Urothelium cell line (cell line): ENCODE data around the gene KCNK15.
"Not testable (repeated sequence)": the region's sequence is repeated elsewhere in the genome, so short reads cannot be mapped to it uniquely, and the experiment has no call there.

Source experiments
- DNase-seq: peaks from one replicate; pipeline ENCODE4 v3.0.0; 2011; ENCODE audit warnings: low spot score, mixed read lengths
- FAIRE-seq: peaks from 2 replicates; lab custom pipeline; 2011; peaks lifted over from hg19 to GRCh38; lab: Jason Lieb, UNC

The KCNK15 gene

DNA sequence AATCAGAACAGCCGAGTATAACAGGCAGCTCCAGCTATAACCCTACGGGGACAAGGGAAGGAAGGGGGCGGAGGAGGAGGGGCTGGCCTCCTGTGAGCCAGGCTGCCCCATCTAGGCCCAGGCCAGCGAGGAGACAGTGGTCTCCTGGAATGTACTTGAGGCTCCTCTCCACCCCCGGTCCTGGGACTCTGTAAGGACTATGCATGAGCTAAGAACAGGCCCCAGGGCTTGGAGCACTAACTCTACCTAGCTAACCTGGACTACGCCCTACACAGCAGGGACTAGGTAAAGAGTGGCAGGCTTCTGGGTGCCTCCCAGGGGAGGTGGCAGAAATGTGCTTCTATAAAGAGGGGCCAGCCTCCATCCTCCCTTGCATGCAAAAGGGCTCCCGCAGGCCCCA, 8.9 kb downstream of the KCNK15 start:
- DNase-seq, result no peak
- no peak for FAIRE-seq

DNA sequence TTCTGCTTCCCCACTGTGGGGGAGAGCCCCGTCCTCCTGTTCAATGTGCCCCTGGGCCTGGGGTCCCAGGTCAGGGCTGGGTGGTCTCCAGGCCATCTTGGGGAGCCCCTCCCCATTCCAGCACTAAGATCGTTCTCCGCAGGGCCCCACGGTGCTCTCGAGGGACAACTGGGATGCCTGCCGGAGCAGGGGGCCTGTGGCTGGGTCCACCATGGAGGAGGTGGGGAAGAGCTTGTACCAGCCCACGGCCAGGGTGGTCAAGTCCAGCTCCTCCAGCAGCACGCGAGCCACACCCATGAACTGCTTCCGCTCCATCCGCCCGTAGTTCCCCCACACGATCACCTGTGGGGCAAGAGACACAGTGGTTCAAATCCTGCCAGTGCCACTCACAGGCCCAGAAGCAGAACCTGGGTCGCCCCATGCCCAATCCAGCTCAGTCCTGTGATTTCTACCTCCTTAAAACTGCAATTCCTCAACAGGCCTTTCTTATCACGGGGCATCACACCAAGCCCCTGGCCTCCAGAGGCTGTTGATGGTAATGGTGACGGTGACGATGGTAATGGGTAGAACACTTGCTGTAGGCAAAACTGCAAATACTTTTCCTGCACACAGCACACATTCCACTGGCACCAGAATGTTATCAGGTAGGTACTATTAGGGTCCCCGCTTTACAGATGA, 10.5 kb downstream of the KCNK15 start:
- DNase-seq (no peak), FAIRE-seq (no peak)

DNA sequence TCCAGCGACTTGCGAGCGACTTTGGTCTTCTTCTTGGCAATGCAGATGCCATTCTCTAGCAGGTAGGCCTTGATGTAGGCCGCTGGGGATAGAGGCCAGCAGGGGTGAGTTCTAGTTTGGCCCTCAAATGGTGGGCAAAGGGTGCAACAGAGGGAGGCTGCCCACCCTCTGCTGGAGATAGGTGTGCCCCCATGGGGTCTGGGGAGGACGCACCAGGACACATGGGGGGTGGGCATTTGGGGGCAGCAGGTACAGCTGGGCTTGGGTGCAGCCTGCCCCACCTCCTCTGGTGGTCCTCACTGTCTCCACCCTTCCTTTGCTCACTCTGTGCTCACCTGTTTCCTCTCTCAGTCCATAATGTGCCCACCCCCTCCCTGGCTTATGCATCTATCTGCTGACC, 11.3 kb downstream of the KCNK15 start:
- no peak for FAIRE-seq

DNA sequence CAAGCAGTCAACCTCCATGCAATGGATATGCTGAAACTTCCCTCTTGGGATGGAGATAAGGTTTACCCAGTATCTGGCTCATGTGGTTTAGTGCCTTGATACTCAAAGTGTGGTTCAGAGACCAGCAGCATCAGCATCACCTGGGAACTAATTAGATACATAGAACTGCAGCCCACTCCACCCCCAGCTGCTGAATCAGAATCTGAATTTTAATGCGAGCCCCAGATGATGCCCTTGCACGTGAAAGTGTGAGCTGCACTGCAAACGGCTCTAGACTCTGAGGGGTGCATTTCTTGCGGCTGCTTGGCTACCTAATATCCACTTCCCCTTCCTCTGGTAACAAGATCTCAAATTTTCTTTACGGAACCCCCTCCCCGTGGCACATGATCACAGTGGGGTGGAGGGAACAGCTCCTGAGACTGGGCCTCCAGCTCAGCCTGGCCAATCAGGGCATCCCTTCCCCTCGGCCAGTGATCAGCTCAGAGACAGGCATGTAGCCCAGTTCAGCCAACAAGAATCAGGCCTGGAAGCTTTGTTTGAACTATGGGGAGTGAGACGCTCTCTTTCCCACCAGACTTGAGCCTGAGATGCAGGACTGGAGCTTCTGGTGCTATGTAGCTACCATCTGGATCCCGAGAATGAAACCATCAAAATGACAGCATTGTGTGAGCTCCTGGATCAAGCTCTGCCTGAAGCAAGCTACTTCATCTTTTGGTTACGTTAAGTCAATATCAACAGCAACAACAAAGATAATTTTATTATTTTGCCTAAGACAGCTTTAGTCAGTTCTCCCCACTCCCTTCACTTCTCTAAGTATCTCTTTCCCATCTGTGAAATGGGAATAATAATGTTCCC, 12.8 kb downstream of the KCNK15 start:
- DNase-seq (no peak), FAIRE-seq (no peak)

More for the DNA sequence above, 11.3 kb downstream of the KCNK15 start:
- DNase-seq, result no peak

DNA sequence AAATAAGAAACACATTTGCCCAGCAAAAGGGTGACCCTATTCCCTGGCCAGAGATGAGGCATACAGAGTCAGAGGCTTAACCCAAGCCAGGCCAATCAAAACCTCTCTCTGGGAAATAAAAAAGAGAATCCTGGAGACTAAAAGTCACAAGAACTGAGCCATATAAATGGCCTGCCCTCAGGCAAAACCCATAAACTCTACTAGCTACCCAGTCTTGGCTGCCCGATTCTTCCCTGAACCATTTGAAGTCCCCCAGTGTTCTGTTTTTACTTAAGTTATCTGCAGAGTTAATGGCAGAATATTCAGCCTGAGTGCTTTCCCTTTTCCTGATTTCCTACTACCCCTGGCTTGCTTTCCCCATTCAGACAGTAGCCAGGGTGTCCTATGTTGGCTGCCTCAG, 13.9 kb downstream of the KCNK15 start:
- FAIRE-seq, result no peak
- no peak for DNase-seq

DNA sequence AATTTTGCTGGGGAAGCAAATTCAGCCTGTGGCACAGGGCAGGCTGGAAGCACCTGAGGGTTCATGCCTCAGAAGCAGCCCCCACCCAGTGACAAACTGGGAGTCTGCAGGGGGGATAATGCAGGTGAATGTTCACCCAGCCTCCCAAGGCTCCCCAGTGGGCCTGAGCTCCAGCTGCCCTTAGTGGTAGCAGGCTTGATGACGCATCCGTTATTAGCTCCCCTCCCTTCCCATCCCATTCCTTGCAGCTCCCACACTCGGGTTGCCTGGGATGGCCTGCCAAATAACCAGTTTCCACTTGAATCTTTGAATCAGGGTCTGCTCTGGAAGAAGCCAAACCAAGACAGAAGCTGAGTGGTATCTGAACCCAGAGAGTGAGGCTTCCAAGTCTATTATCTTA, 15.8 kb downstream of the KCNK15 start:
- no peak for DNase-seq
- FAIRE-seq, result no peak

DNA sequence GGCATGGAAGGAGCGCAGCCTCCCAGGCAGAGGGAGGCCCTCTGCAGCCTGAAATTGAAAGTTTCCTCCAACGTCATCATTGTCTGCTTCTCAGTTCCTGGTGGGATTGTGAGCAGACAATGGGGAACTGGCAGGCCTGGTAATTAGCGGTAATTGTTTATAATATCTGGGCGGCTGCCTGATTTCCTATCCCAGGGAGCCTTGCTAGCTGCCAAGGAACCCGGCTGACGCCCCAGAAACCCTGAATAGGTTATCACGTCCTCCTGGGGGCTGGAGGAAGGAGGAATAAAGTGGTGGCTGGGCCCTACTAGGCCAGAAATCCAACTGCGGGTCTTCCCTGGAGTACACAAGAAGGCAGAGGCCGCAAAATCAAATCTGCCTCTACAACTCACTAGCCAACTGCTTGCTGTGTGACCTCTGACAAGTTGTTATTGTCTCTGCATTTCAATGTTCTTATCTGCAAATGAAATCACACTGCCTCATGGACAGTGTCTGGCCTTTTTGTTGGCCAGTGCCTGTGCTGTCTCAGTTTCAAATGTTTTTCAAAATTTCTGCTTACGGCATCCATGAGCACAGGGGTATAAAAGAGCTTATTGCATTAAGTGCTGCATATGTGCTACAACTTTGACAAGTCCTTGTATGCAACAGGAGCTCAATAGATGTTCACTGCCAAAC, 16.9 kb downstream of the KCNK15 start:
- FAIRE-seq, result no peak
- DNase-seq, result no peak

DNA sequence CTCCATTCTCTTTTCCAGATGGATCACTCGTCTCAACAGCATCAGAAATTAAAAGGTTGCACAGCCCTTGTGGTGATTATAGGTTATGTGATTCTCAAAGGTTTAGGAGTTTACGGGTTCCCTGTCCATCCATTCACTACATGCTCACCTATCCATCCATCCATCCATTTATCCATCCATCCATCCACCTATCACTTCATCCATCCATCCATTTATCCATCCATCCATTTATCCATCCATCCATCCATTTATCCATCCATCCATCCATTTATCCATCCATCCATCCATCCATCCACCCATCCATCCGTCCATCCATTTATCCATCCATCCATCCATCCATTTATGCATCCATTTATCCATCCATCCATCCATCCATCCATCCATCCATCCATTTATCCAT, 18.1 kb downstream of the KCNK15 start:
- not testable (repeated sequence) for DNase-seq
- peak; percentile 97 for FAIRE-seq

DNA sequence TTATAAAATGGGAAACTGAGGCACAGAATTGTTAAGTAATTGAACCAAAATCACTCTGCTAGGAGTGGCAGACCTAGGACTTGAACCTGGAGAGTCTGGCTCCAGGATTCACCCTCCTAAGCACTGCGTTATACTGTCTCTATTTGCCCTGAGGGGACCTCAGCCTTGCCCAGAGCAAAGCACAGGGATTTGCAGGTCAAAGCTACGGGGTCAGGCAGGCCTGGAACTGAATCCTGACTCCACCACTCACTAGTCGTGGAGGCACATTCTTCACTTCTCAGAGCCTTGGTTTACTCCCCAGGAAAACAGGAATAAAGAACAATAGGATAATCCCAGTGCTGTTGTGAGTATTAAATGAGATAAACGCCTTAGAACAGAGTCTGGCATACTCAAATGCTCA, 19.4 kb downstream of the KCNK15 start:
- FAIRE-seq (no peak), DNase-seq (no peak)

DNA sequence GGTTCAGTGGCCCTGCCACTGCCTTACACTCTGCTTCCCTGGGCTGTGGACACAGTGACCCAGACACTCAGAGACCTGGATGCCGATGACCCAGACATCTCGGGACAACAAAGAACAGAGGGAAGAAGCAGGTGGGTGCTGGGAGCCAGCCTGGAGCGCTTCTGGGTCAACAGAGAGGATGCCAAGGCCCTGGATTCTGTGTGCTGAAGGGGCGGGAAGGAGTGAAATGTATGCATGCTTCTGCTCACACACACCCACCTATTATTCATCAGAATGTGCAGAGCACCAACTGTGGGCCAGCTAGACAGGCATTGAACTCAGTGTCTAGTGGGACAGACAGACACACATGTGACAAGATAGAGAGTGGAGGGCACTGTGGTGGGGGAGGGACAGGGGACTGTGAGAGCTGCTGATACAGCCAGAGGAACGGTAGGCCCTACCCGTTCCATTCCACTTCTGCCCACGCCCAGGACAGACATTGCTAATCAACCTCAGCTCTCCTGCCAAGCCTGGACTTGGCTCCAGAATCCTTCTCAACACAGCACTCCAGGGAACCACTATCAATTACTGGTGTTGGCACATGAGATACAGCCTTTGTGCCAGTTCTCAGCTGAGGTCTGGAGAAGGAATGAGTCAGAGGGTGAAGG, 20.2 kb downstream of the KCNK15 start:
- DNase-seq (peak; percentile 41), FAIRE-seq (no peak)

DNA sequence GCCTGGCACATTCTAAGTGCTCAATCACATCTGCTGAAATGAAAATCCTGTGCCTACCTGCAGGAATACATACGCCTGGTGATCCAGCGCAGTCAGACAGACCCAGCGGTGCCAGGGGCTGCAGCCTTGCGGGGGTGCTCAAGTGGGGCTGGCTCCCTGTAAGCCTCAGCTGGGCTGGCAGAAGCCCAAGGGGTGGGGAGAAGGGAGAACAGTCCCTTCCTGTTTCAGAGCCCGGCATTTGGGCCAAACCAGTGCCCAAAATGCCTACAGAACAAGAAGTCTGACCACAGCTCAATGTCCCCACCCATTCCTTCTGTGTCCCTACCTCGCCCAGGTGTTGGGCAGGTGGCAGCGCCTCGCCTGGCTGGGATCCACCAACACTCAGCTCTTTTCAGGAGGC, 22.6 kb downstream of the KCNK15 start:
- DNase-seq, result no peak
- no peak for FAIRE-seq

DNA sequence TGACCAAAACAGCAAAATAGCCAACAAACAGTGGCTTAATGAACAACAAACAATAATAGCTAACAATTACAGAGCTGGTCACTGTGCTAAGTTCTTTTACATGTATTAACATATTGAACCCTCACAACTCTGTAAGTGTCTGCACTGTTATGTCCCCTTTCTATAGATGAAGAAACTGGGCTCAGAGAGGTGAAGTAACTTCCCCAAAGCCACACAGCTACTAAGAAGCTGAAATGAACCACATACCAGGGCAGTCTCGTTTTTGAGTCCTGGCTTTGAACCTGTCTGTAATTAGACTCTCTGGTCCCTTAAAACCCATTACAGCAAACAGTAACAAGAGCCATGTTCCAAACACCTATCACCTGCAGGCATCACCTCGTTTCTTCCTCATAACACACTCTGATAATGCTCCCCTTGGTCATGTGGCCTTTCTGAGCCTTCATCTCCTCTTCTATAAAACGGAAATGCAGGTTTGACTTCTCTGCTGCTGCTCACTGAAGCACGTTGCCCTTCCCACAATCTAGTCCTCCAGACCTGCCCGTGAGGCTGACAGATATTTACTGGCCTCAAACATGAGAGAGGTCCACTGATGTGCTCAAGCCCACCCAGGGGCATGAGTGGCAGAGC, 23.3 kb downstream of the KCNK15 start:
- DNase-seq, result no peak

DNA sequence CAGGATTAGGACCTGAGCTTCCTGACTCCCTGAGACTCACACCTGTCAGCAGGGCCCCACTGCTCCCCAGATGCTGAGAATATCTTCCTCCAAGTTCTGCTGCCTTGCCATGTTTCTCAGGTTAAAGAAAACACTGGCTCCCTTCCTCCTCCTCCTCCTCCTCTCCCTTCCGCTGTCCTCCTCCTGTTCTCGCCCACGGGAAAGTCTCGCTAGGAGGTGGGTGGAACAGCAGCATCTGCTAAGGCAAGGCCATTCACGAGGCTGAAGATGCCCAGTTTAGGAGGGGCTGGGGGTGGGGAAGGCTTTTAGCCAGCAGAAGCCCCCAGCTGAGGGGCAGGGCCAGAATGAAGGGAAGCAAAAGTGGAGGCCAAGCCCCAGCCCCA, 23.8 kb downstream of the KCNK15 start:
- no peak for DNase-seq
- FAIRE-seq, result no peak

More for the DNA sequence above, 23.3 kb downstream of the KCNK15 start:
- no peak for FAIRE-seq

DNA sequence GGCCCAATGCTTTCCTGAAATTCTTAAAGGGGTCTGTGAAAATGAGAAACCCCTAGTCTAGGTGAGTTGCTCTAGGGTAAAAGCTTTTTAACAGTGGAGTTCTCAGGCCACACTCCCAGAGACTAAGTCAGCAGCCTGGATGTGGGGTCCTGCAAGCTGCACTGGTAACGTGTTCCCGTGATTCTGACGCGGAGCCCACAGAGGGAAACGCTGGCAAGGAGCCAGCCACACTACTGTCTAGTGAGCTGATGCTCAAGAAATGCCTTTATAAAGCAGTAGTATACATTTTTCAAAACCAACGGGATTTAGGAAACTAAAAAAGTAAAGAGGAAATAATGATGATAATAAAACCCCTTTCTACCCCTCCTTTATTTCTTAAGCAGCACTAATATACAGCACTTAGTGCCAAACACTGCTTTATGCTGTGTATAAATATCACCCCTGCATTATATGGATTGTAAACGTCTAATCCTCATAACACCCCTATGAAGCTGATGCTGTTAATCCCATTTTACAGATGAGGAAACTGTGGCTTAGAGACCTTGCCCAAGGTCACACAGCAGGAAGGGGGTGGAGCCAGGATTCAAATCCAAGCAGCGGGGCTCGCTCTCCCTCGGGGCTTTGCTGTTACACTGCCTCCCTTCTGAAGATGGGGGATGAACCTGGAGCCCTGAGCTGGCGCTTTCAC, 25.0 kb downstream of the KCNK15 start:
- FAIRE-seq, result no peak
- DNase-seq, result no peak

DNA sequence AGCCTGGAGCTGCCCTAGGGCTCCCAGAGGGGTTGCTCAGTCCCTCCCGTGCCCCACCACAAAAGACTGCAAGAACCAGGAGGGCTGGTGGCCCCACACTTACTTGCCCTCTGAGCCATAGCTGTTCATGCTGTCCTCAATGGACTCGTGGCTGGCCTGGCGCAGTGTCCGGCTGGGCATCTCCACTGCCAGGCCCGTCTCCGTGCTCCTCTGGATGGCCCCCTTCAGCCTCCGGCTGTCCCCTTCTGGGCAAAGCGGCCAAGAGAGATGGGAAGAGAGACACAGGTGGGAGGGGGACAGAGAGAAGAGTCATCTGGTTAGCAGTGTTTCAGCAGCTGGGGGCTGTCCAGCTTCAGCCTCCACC, 25.5 kb downstream of the KCNK15 start:
- no peak for DNase-seq
- no peak for FAIRE-seq

DNA sequence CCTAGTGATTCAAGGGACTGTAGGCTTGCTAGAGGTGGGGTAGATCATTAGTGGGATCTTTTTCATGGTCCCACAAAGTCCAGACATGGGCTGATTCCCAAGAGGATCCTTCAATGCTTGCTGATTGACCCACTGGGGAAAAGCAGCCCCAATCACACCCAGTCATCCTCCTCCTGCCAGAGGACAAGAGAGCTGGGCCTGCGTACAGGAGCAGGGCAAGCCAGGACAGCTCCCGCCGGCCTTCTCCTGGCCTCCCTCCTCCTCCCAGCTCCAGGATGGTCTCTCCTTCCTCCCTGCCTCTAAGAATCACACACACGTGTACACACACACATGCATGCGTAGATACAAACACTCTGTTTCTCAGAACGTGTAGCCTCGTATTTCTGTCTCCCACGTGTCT, 27.0 kb downstream of the KCNK15 start:
- no peak for DNase-seq
- peak; percentile 44 for FAIRE-seq

DNA sequence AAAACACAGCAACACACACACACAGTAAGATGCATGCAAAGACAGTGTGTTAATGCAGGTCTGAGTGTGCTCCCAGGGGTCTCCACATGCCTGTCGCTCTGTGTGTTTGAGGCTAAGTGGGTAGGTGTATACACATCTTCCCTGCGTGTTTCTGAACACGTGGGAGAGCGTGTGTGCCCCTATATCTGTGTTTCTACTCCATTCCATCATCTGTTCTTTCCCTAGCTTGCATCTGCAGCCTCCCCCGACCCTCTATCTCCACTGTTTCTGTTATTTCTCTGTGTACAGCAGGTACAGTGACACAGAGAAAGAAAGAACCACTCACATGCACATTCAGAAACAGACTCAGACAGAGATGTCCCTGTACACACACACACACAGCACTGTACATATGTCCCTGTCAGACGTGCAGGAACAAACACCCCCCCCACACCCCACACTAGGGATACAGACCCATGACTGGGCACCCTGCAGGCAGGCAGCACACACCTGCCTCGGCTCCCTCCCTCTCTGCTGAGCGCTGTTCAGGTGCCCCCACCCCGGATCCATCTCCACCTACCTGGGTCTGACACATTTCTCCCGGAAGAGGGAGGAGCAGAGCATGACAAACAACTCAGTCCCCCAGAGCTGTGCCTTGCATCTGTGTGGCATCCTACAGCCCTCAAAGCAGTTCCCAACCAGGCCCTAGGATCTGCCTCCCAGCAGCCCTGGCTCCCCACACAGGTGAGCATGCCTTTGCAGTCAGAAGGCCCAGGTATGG, 27.6 kb downstream of the KCNK15 start:
- FAIRE-seq, result no peak

DNA sequence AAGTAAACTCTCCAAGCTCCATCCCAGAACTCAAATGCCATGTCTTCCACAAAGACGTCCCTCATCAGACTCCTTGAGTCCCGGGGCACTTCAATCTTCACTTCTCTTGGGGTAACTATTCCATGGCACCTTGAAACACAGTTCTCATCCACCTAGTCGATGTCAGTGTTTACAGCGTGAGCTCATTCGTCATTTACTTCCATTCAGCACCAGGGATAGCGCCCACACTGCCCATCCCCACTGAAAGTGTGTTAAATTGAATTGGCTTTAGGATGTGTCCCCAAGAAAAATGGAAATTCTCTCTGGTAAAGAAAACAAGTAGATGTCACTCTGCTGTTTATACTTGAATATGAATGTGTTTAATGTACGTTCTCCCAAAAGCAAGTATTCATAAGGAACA, 31.3 kb downstream of the KCNK15 start:
- FAIRE-seq, result peak; percentile 5
- peak; percentile 62 for DNase-seq

More for the DNA sequence above, 27.6 kb downstream of the KCNK15 start:
- no peak for DNase-seq

DNA sequence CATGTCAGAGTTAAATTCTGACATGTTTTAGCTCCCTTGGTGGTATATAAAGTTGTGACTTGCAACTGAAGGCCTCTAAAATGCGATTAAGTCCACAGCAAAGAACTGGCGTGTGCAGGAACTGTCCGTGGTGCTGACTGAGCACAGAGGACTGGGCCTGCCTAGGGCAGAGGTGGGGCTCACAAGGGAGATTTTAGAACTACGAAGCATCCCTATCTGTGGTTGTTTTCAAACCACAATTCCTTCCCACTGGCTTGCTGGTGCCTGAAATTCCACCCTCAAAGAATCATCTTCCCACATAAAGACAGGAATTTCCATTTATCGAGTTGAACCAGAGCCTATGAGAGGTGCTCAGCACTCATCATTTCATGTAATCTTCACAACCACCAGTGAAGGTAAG, 34.6 kb downstream of the KCNK15 start:
- FAIRE-seq (peak; percentile 69), DNase-seq (peak; percentile 82)

DNA sequence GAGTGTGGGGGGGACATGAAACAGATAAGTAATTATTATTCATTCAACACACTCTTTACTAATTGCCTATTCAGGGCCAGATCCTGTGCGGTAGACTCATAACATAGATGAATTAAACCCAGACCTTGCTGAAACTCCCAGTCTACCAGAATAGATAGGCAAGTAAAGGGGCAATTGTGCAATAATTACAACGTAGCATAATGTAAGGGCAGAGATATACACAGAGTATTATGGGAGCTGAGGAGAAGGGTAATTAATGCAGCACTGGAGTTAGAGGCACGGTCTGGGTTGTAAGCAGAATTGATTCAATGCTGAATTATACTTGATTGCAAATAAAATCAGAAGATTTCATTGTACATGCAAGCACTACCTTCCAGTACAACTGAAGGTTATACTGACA, 35.5 kb downstream of the KCNK15 start:
- no peak for FAIRE-seq
- no peak for DNase-seq
